Endothelial cell of umbilical vein (primary cell): ENCODE data around the gene LRFN3.

Experiments
- EZH2 ChIP-seq: IDR thresholded peaks from 2 replicates; pipeline ENCODE4 v1.6.1; 2012; ENCODE audit warnings: borderline replicate concordance, low read depth, mild to moderate bottlenecking, moderate library complexity, low read length, inconsistent platforms; ENCODE audit not compliant: severe bottlenecking
- FOS ChIP-seq: IDR thresholded peaks from 2 replicates; pipeline ENCODE4 v1.6.1; 2011; ENCODE audit warnings: mild to moderate bottlenecking, low read length, moderate library complexity, borderline replicate concordance; ENCODE audit not compliant: insufficient read depth
- JUN ChIP-seq: IDR thresholded peaks from 2 replicates; pipeline ENCODE4 v1.6.1; 2011; ENCODE audit warnings: borderline replicate concordance, low read depth; ENCODE audit not compliant: insufficient read length, insufficient read depth
- POLR2A ChIP-seq: IDR thresholded peaks from 2 replicates; pipeline ENCODE4 v1.6.1; 2012; ENCODE audit warnings: low read depth, mild to moderate bottlenecking, control low read depth, low read length
- POLR2AphosphoS5 ChIP-seq: IDR thresholded peaks from 2 replicates; pipeline ENCODE4 v1.6.1; 2012; ENCODE audit warnings: low read depth, mild to moderate bottlenecking, control low read depth, low read length, moderate library complexity; ENCODE audit not compliant: insufficient read depth
- TF ChIP-seq, protein P1 (sequence below), 2 donors: IDR thresholded peaks; 1 replicate in 1 of 2; 2 replicates in 1 of 2; pipeline ENCODE4 v1.5.1; 2011; ENCODE audit warnings: low read length in 2 of 2, mild to moderate bottlenecking in 2 of 2, moderate library complexity in 2 of 2, control low read depth in 1 of 2, inconsistent platforms in 1 of 2, low read depth in 1 of 2; ENCODE audit not compliant: insufficient read depth in 1 of 2; ENCODE audit errors: extremely low read depth in 1 of 2
- TF ChIP-seq, protein P2 (sequence below): IDR thresholded peaks from 2 replicates; pipeline ENCODE4 v1.6.1; 2011; ENCODE audit not compliant: insufficient read depth, insufficient read length

DNA sequence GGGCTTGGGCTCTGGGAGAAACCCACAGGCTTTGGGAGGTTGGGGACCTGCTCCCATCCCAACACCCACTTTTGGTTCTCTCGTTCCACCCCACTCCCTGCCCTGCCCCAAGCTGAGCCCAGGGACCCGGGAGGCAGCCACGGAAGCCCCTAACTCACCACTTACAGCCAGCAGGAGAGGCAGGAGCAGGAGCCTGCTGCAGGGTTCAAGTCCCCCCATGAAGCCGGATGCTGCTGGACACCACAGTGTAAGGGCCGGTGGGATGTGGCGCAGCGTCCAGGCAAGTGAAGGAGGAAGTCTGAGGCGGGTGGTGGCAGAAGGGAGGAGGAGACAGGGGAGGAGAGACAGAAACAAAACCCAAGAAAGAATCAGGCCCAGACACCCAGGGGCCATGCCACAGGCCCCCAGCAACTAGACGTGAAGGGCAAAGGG, 28.1 kb upstream of the LRFN3 start, which contains the start of gene TYROBP:
- TF ChIP-seq, protein P1, sequence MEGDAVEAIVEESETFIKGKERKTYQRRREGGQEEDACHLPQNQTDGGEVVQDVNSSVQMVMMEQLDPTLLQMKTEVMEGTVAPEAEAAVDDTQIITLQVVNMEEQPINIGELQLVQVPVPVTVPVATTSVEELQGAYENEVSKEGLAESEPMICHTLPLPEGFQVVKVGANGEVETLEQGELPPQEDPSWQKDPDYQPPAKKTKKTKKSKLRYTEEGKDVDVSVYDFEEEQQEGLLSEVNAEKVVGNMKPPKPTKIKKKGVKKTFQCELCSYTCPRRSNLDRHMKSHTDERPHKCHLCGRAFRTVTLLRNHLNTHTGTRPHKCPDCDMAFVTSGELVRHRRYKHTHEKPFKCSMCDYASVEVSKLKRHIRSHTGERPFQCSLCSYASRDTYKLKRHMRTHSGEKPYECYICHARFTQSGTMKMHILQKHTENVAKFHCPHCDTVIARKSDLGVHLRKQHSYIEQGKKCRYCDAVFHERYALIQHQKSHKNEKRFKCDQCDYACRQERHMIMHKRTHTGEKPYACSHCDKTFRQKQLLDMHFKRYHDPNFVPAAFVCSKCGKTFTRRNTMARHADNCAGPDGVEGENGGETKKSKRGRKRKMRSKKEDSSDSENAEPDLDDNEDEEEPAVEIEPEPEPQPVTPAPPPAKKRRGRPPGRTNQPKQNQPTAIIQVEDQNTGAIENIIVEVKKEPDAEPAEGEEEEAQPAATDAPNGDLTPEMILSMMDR (IDR thresholded peaks at IDR 0.05; ENCODE audit: extremely low read depth in 1 of 2, insufficient read depth in 1 of 2, low read depth in 1 of 2, low read length in 2 of 2): no peak
- TF ChIP-seq POLR2AphosphoS5: no peak
- TF ChIP-seq EZH2: no peak
- TF ChIP-seq POLR2A: no peak
- TF ChIP-seq, protein P2, sequence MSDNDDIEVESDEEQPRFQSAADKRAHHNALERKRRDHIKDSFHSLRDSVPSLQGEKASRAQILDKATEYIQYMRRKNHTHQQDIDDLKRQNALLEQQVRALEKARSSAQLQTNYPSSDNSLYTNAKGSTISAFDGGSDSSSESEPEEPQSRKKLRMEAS: no peak
- no peak for TF ChIP-seq FOS
- no peak for TF ChIP-seq JUN
